ENCODE results near the gene LCAT.

The LCAT gene

GRCh38 chr16:67961551-67961957 is 17.6 kb upstream of the LCAT start:
- no peak for DNase-seq (ENCODE audit: low read depth, low spot score)
- POLR2A ChIA-PET = no interaction called here
- H3K4me3 ChIP-seq (ENCODE audit: low read depth, low read length) = no peak overlapping the region
- TF ChIP-seq, protein P1, sequence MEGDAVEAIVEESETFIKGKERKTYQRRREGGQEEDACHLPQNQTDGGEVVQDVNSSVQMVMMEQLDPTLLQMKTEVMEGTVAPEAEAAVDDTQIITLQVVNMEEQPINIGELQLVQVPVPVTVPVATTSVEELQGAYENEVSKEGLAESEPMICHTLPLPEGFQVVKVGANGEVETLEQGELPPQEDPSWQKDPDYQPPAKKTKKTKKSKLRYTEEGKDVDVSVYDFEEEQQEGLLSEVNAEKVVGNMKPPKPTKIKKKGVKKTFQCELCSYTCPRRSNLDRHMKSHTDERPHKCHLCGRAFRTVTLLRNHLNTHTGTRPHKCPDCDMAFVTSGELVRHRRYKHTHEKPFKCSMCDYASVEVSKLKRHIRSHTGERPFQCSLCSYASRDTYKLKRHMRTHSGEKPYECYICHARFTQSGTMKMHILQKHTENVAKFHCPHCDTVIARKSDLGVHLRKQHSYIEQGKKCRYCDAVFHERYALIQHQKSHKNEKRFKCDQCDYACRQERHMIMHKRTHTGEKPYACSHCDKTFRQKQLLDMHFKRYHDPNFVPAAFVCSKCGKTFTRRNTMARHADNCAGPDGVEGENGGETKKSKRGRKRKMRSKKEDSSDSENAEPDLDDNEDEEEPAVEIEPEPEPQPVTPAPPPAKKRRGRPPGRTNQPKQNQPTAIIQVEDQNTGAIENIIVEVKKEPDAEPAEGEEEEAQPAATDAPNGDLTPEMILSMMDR (IDR thresholded peaks at IDR 0.05; ENCODE audit: insufficient read depth, low read length, missing control alignments) = no peak
- CTCF ChIA-PET = interaction anchor here (2.5 kb wide), 1 partner anchor 14 kb away, joined by 7 read pairs; no protein-coding TSS in a partner anchor

- TF ChIP-seq, protein P1 (IDR thresholded peaks at IDR 0.05; ENCODE audit: insufficient read depth, low read length, missing control alignments) = no peak
- ChIA-PET CTCF (interaction anchor here (0.6 to 4.3 kb wide), 8 partner anchors 9 to 143 kb away, joined by 3 to 27 read pairs (median 3); no protein-coding TSS in a partner anchor), POLR2A (interaction anchor here (0.5 to 1.5 kb wide), 4 partner anchors 9 to 143 kb away, joined by 3 to 11 read pairs (median 4); partner anchors contain the start of gene PSMB10)
- H3K4me3 ChIP-seq (ENCODE audit: low read depth, low read length) = no peak overlapping the region
- no peak for DNase-seq (ENCODE audit: low read depth, low spot score)
These were observed 15.8 kb upstream of the LCAT start for GRCh38 chr16:67959536-67960329.

- ChIA-PET POLR2A (no interaction called here), CTCF (interaction anchor here (4.3 kb wide), 1 partner anchor 17 kb away, joined by 27 read pairs; no protein-coding TSS in a partner anchor)
- TF ChIP-seq, protein P1 (IDR thresholded peaks at IDR 0.05; ENCODE audit: insufficient read depth, low read length, missing control alignments) = no peak
- no peak for DNase-seq (ENCODE audit: low read depth, low spot score)
- no peak overlapping the region for H3K4me3 ChIP-seq (ENCODE audit: low read depth, low read length)
These were observed 13.7 kb upstream of the LCAT start for GRCh38 chr16:67957622-67958021.

DNA sequence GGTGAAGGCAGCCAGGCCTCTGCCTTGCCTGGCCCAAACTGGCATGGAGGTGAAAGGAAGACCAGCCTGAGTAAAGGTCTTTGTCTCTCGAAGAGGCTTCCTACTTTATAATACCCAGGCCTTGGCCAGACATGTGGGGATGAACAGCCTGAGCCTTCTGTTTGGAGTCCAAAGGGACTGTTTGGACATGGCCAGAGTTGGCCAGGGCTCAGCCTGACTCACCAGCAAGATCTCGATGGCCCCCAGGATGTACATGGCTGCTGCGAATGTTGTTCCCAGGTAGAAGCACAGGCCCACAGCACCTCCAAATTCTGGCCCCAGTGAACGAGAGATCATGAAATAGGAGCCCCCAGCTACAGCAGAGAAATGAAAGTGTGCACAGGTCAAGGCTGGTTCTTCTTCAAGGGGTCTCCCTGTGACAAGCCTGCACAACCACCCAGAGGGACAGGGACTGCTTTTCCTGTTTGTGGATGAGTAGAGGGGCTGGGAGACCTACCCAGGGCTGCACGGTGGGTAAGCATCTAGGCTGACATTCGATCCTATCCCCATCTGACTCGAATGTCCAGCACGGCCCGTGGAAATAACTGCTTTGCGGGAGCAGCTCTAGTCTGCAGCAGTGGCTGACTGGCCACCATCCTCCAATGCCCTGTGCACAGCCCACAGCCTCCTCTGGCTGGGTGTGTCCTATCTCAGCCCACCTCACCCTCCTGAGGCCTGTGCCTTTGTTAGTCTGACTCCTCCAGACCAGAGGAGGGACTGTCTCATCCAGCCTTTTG is 10.7 kb upstream of the LCAT start:
- no peak for DNase-seq (ENCODE audit: low read depth, low spot score)
- TF ChIP-seq, protein P1 (IDR thresholded peaks at IDR 0.05; ENCODE audit: insufficient read depth, low read length, missing control alignments) = no peak
- no peak overlapping the region for H3K4me3 ChIP-seq (ENCODE audit: low read depth, low read length)
- POLR2A ChIA-PET = no interaction called here
- CTCF ChIA-PET = interaction anchor here (0.7 to 5.8 kb wide), 3 partner anchors 13 to 86 kb away, joined by 3 to 34 read pairs (median 3); no protein-coding TSS in a partner anchor

DNA sequence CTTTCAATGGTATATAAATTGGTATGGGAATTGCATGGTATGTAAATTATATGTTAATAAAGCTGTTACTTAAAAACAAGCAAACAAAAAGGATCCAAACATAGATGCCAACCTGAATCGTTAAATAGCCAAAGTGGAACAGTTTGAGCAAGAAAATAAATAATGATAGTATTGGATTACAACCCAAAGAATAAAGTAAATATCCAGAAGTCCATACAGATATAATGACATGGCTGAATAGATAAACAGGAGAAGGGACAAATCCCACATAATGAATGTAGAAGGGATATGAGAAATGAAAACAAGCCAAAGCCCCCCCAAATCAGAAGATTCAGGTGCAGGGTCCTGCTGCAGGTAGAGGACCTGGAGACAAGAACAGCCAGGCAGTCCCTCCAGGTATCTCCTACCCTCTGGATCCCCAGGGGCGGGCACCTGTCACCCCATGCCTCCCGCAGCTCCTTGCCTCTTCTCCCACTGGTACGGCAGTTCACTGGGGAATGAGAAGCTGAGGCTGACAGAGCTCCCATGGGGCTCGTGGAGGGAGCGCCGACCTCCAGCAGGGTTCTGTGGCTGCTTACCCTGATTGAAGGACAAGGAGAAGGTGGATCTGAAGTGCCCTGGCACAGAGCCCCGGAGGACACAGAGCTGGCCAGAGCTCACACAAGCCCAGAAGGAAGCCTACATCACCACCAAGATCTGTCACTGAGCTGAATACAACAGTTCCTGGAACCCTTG is 9.9 kb upstream of the LCAT start:
- H3K4me3 ChIP-seq (ENCODE audit: low read depth, low read length) = no peak overlapping the region
- ChIA-PET POLR2A (interaction anchor here (0.9 kb wide), 1 partner anchor 18 kb away, joined by 3 read pairs; the partner anchor contains the start of gene PSMB10), CTCF (interaction anchor here (1.0 to 5.8 kb wide), 2 partner anchors 12 to 39 kb away, joined by 3 to 34 read pairs; no protein-coding TSS in a partner anchor)
- TF ChIP-seq, protein P1 (IDR thresholded peaks at IDR 0.05; ENCODE audit: insufficient read depth, low read length, missing control alignments) = no peak
- no peak for DNase-seq (ENCODE audit: low read depth, low spot score)
